ENCODE data around the gene CTAGE1.
"Not testable (repeated sequence)": the region's sequence is repeated elsewhere in the genome, so short reads cannot be mapped to it uniquely, and the experiment has no call there.

The CTAGE1 gene

DNA sequence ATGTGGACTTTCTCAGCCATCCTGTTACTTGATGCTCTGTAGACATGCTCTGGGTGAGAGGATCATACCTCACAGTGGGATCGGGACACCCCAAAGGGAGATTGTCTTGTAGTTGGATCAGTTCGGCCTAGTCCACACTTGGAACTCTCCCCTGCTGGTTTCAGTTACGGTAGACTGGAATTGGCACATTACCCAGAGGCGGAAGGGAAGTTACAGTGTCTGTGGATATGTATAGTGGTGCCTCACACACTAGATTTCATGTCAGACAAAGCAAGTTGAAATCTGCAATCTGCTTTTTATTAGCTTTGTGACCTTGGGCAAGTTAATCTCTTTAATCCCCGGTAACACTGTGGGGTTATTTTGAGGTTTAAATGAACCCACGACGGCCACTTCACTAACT, 16.2 kb upstream of the CTAGE1 start:
- no peak for DNase-seq

DNA sequence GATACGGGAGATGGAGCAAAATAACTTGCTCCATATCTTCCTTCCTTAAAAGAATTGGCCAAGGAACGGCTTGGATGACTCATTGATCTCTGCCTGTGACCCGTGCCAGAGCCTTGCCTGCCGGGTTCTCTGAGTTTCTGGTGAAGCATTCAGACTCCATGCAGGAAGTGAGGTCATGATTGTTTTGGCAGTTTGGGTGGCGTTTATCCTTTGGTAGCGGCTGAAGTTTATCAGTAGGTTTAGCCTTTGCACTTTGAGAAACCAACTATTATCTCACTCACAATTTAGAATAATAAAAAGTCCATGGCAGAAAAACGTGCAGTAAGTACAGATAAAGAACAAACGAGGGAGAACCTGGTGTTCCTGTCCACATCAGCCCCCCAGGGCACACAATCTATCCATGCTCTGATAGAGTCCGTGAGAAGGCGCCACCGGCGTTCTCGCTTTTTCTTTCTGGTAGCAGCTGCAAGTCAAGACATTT, 15.0 kb upstream of the CTAGE1 start:
- DNase-seq, result no peak

- no peak for DNase-seq
These were observed 11.8 kb upstream of the CTAGE1 start for GRCh38 chr18:22429564-22429963.

DNA sequence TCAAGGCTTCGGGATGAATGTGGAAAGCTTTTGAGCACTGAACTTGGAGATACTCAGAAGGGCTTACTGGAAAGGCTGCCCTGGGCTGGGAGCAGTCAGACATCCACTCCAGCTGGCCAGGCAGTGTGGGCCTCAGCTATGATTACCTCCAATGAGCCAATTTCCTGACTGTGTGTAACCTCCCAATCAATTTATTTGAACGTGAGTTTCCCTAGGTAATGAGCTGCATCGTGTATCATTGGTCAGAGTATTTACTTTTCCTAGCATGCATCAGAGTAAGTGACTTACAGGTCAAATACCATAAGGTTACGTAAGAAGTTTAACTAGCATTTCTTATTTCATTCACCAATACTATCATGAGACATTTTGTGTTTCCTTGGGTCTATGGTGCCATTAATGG, 11.0 kb upstream of the CTAGE1 start:
- no peak for DNase-seq

DNA sequence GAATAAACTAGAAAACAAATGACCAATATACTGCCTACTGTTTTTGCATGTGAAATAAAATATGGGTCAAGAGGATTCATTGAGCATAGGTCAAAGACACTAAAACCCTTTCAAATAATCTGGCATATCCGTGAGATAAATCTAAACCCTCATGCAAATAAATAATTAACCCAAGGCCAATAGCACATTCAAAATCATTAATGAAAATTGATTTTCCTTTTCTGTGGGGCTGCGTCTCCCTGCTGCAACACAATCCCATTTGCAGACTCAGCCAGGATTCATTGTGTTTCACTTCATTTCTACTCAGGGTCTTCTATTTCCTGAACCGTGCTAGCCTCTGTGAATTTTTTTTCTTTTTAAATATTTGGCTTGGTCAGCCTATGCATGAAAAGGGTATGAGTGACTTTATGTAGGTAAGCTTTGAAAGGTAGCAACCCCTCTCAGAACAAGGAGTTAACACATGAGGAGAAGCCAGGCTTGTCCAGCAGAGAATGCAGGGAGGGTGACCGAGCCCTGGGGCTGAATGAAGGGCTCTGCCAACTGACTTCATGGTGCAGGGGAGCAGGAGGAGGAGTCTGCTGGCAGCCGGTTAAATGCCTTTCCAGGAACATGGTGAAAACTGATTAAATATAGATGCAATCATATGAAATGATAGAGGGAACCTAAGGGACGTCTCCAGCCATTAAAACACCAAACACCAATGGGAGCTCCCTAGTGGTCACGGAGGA, 10.3 kb upstream of the CTAGE1 start:
- DNase-seq, result no peak

DNA sequence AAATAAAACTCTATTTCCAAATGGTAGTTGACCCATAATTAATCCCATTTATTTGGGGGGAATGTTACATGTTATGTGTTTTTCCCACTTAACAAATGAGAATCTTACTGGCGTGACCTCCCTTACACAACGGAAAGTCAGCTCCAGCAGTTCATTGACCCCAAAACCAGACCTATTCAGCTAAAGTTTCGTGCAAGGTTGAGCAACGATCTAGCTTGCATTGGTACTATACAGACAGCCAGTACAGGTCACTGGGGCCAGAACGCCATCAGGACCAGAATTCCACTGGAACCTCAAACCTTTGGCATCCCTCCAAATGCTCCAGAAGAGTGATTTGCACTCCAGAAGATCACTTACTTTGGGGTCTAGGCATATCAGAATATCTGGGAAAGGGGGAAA, 6.8 kb upstream of the CTAGE1 start:
- DNase-seq, result no peak

GRCh38 chr18:22423878-22424564, 6.3 kb upstream of the CTAGE1 start:
- no peak for DNase-seq

- no peak for DNase-seq
These were observed 5.3 kb upstream of the CTAGE1 start for GRCh38 chr18:22422909-22423548.

DNA sequence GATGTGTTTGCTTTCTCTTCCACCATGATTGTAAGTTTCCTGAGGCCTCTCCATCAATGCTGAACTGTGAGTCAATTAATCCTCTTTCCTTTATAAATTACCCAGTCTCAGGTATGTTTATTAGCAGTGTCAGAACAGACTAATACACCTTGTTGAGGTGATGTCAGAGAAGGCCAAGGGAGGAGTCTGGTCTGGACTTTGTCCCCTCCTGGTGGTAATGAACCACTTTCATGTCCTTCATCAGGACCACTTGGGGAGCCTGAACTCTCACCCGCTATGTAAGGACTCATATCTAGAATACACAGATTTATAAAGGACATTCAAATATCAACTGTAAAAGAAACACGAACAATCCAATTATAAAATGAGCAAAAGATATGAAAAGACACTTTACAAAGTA, 2.9 kb upstream of the CTAGE1 start:
- DNase-seq, result no peak

DNA sequence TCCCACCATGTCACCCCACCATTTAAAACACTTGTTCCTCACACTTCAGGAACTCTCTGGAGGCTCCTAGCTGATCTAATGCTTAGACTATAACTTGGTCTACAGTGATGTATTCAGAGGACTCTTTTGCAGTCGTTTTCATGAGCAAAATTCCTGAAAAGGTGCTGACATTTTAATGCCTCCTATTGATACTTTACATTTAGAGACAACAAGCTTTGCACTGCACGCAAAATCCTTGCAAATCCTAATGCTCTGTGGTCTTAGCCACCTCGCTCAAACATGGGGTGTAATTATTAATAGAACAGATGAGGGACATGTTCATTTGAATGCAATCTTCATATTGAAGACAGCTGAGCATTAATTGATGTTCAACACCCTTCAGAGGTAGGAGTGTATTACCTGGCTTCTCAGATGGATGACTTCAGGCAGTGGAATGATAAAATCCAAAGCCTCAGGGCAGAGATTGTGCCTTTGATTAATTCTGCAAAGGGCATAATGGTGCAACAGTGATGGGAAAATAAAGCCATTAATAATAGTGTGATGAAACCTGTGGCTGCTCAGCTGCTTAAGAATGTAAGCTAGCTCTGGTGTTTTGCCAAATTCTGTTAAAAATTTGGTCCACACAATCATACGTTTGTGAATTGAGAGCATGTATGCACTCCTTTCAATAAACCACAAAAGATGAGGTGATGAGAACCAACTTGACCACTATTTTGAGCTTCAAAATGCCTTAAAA, 5.4 kb downstream of the CTAGE1 start:
- DNase-seq, result no peak

DNA sequence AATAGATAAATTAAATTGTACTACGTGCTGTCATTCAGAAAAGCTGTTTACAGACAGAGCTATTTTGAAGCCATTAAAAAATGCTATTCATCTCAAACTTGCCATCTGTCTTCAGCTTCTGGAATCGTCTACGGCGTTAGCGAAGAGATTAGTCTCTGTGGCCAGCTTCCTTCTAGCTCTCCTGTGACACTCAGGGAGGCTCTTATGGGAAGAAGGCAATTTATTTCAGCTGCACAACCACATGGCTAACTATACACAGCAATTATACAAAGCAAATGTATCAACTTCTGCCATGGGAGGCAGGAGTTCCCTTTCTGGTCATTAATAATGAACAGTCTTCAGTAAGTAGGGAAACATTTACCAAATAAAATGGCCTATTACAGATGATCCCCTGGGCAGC, 6.3 kb downstream of the CTAGE1 start:
- DNase-seq, result no peak

DNA sequence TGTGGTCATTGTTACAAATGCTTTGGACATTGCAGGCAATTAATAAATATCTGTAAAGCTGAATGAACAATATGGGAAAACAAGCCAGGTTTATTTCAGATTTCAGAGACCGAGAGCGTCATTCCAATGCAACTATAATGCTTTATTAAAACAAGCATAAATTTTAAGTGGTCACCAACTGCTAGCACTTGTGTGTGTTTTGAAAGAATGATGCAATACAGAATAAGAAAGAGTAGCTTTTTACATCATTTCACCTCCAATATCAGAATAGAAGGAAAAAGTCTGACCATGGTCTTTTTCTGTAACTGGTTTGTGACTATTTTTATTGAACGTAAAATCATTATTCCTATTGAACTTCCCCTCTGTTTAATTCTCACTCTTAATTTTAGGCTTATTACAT, 7.6 kb downstream of the CTAGE1 start:
- DNase-seq, result no peak

GRCh38 chr18:22409445-22409844, 8.3 kb downstream of the CTAGE1 start:
- no peak for DNase-seq

GRCh38 chr18:22408059-22408458, 9.7 kb downstream of the CTAGE1 start:
- DNase-seq, result no peak

- no peak for DNase-seq
These were observed 12.6 kb downstream of the CTAGE1 start for GRCh38 chr18:22405142-22405541.

DNA sequence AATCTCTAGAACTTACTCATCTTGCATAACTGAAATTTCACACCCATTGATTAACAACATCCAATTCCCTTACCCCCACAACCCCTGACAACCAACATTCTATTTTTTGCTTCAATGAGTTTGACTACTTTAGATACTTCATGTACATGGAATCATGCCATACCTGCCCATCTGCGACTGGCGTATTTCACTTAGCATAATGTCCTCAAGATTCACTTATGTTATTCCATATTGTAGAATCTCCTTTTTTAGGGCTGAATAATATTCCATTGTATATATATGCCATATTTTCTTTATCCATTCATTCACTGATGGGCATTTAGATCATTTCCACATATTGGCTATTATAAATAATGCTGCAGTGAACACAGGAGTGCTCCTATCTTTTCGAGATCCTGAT, 13.8 kb downstream of the CTAGE1 start:
- DNase-seq, result no peak

DNA sequence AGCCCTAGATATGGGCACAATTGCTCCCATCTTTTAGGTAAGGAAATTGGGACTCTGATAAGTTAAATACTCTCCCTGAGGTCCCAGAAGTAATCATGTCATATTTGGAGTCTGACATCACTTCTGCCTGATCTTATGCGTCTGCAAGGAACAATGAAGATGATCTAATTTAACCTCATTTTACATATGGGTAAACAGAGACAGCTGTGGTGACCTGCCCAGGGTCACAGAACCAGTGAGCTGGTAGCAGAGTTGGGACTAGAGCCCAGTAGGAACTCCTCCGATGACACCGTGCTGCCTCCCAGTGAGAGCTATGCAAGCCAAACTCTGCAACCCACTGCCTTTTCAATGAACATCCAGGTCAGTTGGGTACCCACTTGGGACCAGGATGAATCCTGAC, 17.8 kb downstream of the CTAGE1 start:
- no peak for DNase-seq

GRCh38 chr18:22398464-22398863, 19.3 kb downstream of the CTAGE1 start:
- no peak for DNase-seq

DNA sequence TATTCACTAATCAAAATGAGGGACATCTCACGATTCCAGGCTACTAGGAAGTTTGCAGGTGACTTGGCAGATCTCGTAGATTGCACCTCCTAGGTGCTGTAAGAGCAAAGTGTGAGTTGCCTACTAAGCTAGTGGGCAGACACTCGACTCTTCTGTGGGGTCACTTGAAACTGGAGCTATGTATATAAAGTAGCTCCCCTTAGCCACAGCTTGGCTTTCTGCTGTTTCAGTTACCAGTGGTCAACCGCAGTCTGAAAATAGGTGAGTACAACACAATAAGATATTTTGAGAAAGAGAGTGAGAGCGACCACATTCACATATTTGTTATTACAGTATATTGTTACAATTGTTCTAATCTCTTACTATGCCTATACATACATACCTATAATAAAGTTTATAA, 23.3 kb downstream of the CTAGE1 start:
- no peak for DNase-seq

DNA sequence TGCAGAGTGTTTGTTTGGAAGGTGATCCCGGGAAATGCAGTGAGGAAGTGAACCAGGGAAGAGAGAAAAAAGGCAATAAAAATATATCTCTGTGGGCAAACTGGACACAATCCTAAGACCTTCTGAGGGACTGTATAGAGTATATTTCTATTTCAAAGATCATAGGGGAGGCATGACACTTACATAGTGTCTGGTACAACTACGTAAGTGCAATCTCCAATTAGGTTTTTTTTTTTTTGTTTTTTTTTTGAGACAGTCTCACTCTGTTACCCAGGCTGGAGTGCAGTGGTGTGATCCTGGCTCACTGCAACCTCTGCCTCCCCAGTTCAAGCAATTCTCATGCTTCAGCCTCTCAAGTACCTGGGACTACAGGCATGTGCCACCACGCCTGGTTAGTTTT, 24.6 kb downstream of the CTAGE1 start:
- DNase-seq, result not testable (repeated sequence)

DNA sequence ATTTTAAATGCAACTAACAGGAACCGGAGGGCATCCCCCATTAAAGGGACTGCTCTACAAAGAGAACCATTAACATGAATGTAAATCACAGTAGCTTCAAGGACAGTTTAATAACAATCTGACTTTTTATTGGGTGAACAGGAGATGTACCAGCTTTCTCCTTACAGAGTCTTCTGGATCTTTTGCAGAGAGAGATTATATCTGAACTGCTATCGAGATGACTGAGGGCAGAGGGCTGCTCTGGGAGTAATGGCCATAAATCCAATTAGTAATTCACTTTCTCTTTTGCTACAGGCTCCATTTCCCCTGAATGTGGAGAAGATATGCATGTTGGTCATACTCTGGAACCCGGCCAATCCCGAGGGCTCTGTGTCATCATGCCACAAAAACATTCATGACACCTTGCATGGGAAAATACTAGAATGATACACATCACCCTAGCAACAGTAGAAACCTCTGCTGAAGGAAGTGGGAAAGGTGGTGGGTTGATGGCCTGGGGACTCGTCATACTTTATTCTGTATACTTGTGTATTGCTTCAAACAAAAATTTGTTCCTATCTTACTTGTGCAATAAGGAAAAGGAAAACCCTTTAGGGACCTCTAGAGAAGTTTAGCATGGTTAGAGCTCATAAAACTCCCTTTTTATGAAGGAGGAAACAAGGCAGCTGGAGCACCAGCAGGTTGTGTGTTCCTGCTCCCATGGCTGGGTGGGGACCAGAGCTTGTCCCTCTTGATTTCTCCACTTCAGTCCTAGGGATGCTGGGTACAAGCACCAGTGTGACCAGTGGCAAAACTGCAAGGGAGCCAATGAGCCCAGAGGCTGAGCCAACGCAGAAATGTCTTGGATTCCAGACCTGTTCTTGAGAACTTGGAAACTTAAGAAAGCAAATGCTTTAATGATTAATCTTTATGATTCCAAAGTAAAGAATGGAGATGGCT, 26.0 kb downstream of the CTAGE1 start:
- no peak for DNase-seq

DNA sequence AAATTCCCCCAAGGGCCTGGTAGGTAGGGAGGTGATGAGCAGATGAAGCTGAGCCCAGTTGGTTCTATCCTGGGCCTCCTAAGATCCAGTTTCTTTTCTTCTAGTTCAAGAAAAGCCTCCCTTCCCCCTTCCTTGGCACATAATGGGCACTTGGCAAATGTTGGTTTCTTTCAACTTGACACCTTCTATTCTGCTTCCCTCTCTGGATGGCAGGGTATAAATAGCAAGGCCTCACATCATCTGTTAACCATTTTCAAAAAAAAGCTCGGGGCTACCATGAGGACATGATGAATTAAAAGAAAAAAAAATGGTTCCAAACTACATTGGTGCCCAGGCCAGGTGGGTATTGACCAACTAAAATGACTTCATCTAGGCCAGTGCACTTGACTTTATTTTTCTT, 29.9 kb downstream of the CTAGE1 start:
- no peak for DNase-seq

Data from activated effector memory CD4-positive, alpha-beta T cell treated with anti-CD3 and anti-CD28 coated beads, Interleukin-2, amount 50 U/mL, for 16 hours (primary cell).